OCI-LY7 (cell line): ENCODE data around the gene FN3K. TPM values are rescaled to one million over a fixed set of nuclear protein-coding genes. Genes with fewer than 3 reads are reported as not detected.

ENCODE experiments used
- BruUV-seq: library from RNA; stranded (reverse); fragments of 400-500 nt; replicated peaks from 2 replicates; lab custom pipeline; 2021; lab: Mats Ljungman, UMichigan
- CTCF ChIA-PET: fragments of 300-600 bp; sonication (Branson Sonifier 250); formaldehyde crosslinking; loops from one replicate; lab custom pipeline; 2022; ENCODE audit warnings: antibody characterized with exemption; ENCODE audit not compliant: unreplicated experiment; lab: Charles Lee
- POLR2A ChIA-PET: fragments of 300-600 bp; sonication (Branson Sonifier 250); formaldehyde crosslinking; loops from one replicate; lab custom pipeline; 2022; ENCODE audit warnings: antibody characterized with exemption; lab: Charles Lee
- DNase-seq: peaks from one replicate; pipeline ENCODE4 v3.0.0-alpha.2; 2015; ENCODE audit warnings: low spot score
- H2AFZ ChIP-seq: fragments of 200-600 bp; sonication (generic), shearing (Covaris generic); 2 replicates; pipeline ENCODE4 v1.6.1; 2014; ENCODE audit warnings: mild to moderate bottlenecking, antibody characterized with exemption, low read length, moderate library complexity
- H3K27ac ChIP-seq: fragments of 200-600 bp; sonication (generic); 2 replicates; pipeline ENCODE4 v1.5.1; 2014; ENCODE audit warnings: mixed run types, low read depth, mild to moderate bottlenecking, moderate library complexity, low read length, inconsistent platforms; ENCODE audit not compliant: poor library complexity, severe bottlenecking
- H3K36me3 ChIP-seq: fragments of 200-600 bp; sonication (generic); 2 replicates; pipeline ENCODE4 v1.6.1; 2014; ENCODE audit warnings: mild to moderate bottlenecking, antibody characterized with exemption, low read length, moderate library complexity, mixed read lengths; ENCODE audit not compliant: insufficient read depth
- H3K4me1 ChIP-seq: fragments of 200-600 bp; sonication (generic); 2 replicates; pipeline ENCODE4 v1.5.1; 2014; ENCODE audit warnings: mild to moderate bottlenecking, low read length; ENCODE audit not compliant: insufficient read depth, poor library complexity, severe bottlenecking
- H3K4me2 ChIP-seq: fragments of 200-600 bp; sonication (generic); 2 replicates; pipeline ENCODE4 v1.6.1; 2014; ENCODE audit warnings: mild to moderate bottlenecking, low read length
- H3K4me3 ChIP-seq: fragments of 200-600 bp; sonication (generic); 2 replicates; pipeline ENCODE4 v1.5.1; 2014; ENCODE audit warnings: mild to moderate bottlenecking, low read depth, low read length; ENCODE audit not compliant: poor library complexity, severe bottlenecking
- H3K79me2 ChIP-seq: fragments of 200-600 bp; sonication (generic); 2 replicates; pipeline ENCODE4 v1.6.1; 2016; ENCODE audit warnings: low read depth, mild to moderate bottlenecking, low read length, moderate library complexity, mixed read lengths; ENCODE audit not compliant: insufficient read depth
- H3K9me2 ChIP-seq: fragments of 200-600 bp; sonication (generic); 2 replicates; pipeline ENCODE4 v1.6.1; 2016; ENCODE audit warnings: mild to moderate bottlenecking, low read length, mixed read lengths; ENCODE audit not compliant: insufficient read depth
- H3K9me3 ChIP-seq: fragments of 200-600 bp; sonication (generic); 2 replicates; pipeline ENCODE4 v1.6.1; 2014; ENCODE audit warnings: mild to moderate bottlenecking, mixed run types, low read length, mixed read lengths
- H4K20me1 ChIP-seq: fragments of 200-600 bp; sonication (generic); 2 replicates; pipeline ENCODE4 v1.6.1; 2014; ENCODE audit warnings: mild to moderate bottlenecking, antibody characterized with exemption, low read length, moderate library complexity, mixed read lengths; ENCODE audit not compliant: insufficient read depth
- EZH2phosphoT487 ChIP-seq: fragments of 200-600 bp; sonication (generic); IDR thresholded peaks from 2 replicates; pipeline ENCODE4 v1.6.1; 2018; ENCODE audit warnings: low read depth, borderline replicate concordance, mild to moderate bottlenecking, mixed run types, antibody characterized with exemption, low read length, moderate library complexity, mixed read lengths
- intact Hi-C: fragments of 100-400 bp; cut with micrococcal nuclease; formaldehyde crosslinking; loops from one replicate; pipeline ENCODE4 v1.10.0; 2022; ENCODE audit not compliant: unreplicated experiment
- total RNA-seq, 2 experiments: library from RNA; depleted of rRNA in 1 of 2; stranded (reverse); fragments of >200 nt in 1 of 2; shearing (Covaris generic) in 1 of 2; gene quantifications; 2 replicates each; pipeline ENCODE4 v1.2.3, GENCODE V29; 2014 to 2022
- TF ChIP-seq, protein P1 (sequence below): fragments of 200-600 bp; sonication (generic); conservative IDR thresholded peaks from 2 replicates; pipeline ENCODE4 v1.5.1; 2014; ENCODE audit warnings: mild to moderate bottlenecking, antibody characterized with exemption, low read length, moderate library complexity, mixed read lengths

The FN3K gene
- total RNA-seq, 2 experiments from 2014 or later: 3.8 to 32.3 TPM

DNA sequence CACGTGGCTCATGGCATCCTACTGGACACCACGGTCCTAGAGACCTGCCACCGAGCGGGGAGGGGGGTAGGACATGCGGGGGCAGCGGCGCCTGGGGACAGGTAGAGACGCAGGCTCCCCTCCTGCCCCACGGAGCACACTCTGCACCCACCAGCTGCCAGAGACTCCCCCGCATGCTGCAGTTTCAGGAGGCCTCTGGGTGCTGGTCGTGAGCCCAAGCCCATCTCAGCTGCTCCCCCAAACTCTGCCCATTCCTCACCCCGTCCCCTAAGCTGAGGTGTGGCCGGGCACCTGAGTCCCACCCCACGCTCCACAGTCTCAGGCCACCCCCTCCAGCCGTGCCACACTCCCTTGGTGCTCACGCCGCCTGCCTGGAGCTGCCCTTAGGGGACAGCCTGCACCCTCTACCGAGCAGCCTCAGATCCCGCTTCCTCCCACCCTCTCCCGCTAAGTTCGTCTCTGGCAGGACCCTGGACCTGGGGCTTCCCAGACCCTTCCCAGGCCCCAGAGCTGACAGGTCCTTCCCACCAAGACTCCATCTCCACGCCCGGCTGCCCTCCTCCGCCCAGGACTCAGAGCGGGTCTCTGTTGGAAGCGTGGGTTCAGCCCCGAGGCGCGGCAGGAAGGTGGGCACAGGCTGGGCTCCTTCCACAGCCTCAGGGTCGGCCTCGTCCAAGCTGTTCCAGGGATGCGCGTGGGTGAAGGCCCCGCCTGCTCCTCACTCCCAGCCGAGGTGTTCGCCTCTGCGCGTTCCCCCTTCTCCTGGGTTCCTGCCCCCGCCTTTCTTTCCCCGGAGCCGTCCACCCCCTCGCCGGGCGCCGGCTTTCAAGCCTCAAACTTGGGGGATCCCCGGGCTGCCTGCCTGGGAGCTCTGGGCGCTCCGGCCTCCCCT, 38.3 kb upstream of the FN3K start:
- H3K4me1 ChIP-seq: peaks cover 7% of the 10 kb centered on the region
- H3K27ac ChIP-seq: no peak overlapping the region
- H3K4me2 ChIP-seq: peak overlapping the region; percentile 61
- no peaks in the 10 kb centered on the region for H4K20me1 ChIP-seq
- peaks cover 18% of the 10 kb centered on the region for H3K9me3 ChIP-seq
- no peaks in the 10 kb centered on the region for H3K9me2 ChIP-seq
- CTCF ChIA-PET: no interaction called here
- peak overlapping the region; percentile 71 for H3K4me3 ChIP-seq
- no peaks in the 10 kb centered on the region for H3K79me2 ChIP-seq
- intact Hi-C loops: no loop called here
- no peak for DNase-seq
- no peaks in the 10 kb centered on the region; the same call in 1 of the 2 replicates for H3K36me3 ChIP-seq
- no peak overlapping the region for H2AFZ ChIP-seq
- no TSS peak for BruUV-seq
- POLR2A ChIA-PET: interaction anchor here (1.3 kb wide), 1 partner anchor 11 kb away, joined by 4 read pairs; no protein-coding TSS in a partner anchor
- TF ChIP-seq, protein P1, sequence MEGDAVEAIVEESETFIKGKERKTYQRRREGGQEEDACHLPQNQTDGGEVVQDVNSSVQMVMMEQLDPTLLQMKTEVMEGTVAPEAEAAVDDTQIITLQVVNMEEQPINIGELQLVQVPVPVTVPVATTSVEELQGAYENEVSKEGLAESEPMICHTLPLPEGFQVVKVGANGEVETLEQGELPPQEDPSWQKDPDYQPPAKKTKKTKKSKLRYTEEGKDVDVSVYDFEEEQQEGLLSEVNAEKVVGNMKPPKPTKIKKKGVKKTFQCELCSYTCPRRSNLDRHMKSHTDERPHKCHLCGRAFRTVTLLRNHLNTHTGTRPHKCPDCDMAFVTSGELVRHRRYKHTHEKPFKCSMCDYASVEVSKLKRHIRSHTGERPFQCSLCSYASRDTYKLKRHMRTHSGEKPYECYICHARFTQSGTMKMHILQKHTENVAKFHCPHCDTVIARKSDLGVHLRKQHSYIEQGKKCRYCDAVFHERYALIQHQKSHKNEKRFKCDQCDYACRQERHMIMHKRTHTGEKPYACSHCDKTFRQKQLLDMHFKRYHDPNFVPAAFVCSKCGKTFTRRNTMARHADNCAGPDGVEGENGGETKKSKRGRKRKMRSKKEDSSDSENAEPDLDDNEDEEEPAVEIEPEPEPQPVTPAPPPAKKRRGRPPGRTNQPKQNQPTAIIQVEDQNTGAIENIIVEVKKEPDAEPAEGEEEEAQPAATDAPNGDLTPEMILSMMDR: no peak
- no peak for TF ChIP-seq EZH2phosphoT487

- Histone ChIP-seq H3K9me2 (no peaks in the 10 kb centered on the region), H3K36me3 (no peaks in the 10 kb centered on the region; the same call in 1 of the 2 replicates), H3K27ac (no peak overlapping the region), H4K20me1 (no peaks in the 10 kb centered on the region), H3K4me3 (peak overlapping the region; percentile 71), H3K9me3 (peaks cover 18% of the 10 kb centered on the region), H3K79me2 (no peaks in the 10 kb centered on the region), H2AFZ (no peak overlapping the region), H3K4me2 (peak overlapping the region; percentile 61), H3K4me1 (peaks cover 7% of the 10 kb centered on the region)
- DNase-seq: no peak
- TF ChIP-seq, protein P1: no peak
- no peak for TF ChIP-seq EZH2phosphoT487
- BruUV-seq: no TSS peak
- POLR2A ChIA-PET: no interaction called here
- CTCF ChIA-PET: no interaction called here
- intact Hi-C loops: loop anchor here (1.0 kb wide), 1 partner anchor 11 kb away; no protein-coding TSS in a partner anchor
These were observed 37.7 kb upstream of the FN3K start for GRCh38 chr17:82697808-82698064.
